Measurements from ENCODE around the gene COL18A1.
"Not testable (repeated sequence)": the region's sequence is repeated elsewhere in the genome, so short reads cannot be mapped to it uniquely, and the experiment has no call there.

Gene COL18A1

GRCh38 chr21:45496968-45497845, 92.2 kb downstream of the COL18A1 start:
- DNase-seq: no peak

- no peak for DNase-seq
Measured at GRCh38 chr21:45497846-45498645, 93.1 kb downstream of the COL18A1 start.

- DNase-seq: no peak
Measured at GRCh38 chr21:45498646-45499000, 93.7 kb downstream of the COL18A1 start.

GRCh38 chr21:45499201-45499750, 94.3 kb downstream of the COL18A1 start:
- DNase-seq: no peak

- no peak for DNase-seq
Measured at GRCh38 chr21:45499970-45500577, 95.1 kb downstream of the COL18A1 start.

GRCh38 chr21:45501081-45502005, 96.4 kb downstream of the COL18A1 start:
- not testable (repeated sequence) for DNase-seq

GRCh38 chr21:45502006-45502345, 97.0 kb downstream of the COL18A1 start:
- DNase-seq: no peak

GRCh38 chr21:45502600-45502999, 97.6 kb downstream of the COL18A1 start:
- DNase-seq: no peak

GRCh38 chr21:45503226-45503625, 98.3 kb downstream of the COL18A1 start:
- DNase-seq: not testable (repeated sequence)

GRCh38 chr21:45504021-45504515, 99.1 kb downstream of the COL18A1 start:
- DNase-seq: no peak

GRCh38 chr21:45504516-45505415, 99.8 kb downstream of the COL18A1 start:
- DNase-seq: no peak

GRCh38 chr21:45505416-45506021, 100.6 kb downstream of the COL18A1 start:
- DNase-seq: no peak

GRCh38 chr21:45506241-45506817, 101.4 kb downstream of the COL18A1 start:
- no peak for DNase-seq

- no peak for DNase-seq
Measured at GRCh38 chr21:45506836-45507522, 102.0 kb downstream of the COL18A1 start.

- no peak for DNase-seq
Measured at GRCh38 chr21:45507523-45507875, 102.5 kb downstream of the COL18A1 start.

GRCh38 chr21:45507888-45508508, 103.0 kb downstream of the COL18A1 start:
- DNase-seq: no peak

GRCh38 chr21:45508607-45509565, 103.9 kb downstream of the COL18A1 start:
- no peak for DNase-seq
